HepG2 (cell line): ENCODE measurements around the gene AGRP. TPM values are rescaled to one million over a fixed set of nuclear protein-coding genes. Genes with fewer than 3 reads are reported as not detected.

Experiments used
- AKAP8 ChIP-seq: sonication (generic); formaldehyde crosslinking; IDR thresholded peaks from 2 replicates; pipeline ENCODE4 v1.5.1; 2020; ENCODE audit warnings: mild to moderate bottlenecking, missing genetic modification reagents
- ATF5 ChIP-seq: sonication (generic); formaldehyde crosslinking; IDR thresholded peaks from 2 replicates; pipeline ENCODE4 v1.4.0; 2020; ENCODE audit warnings: mild to moderate bottlenecking, low read depth, missing genetic modification reagents
- ETV5 ChIP-seq: IDR thresholded peaks from 2 replicates; pipeline ENCODE4 v1.6.1; 2018; ENCODE audit warnings: missing biosample characterization, missing genetic modification reagents, inconsistent platforms, borderline replicate concordance
- REPIN1 ChIP-seq: sonication (generic); formaldehyde crosslinking; IDR thresholded peaks from 2 replicates; pipeline ENCODE4 v1.8.0; 2022; ENCODE audit warnings: missing genetic modification reagents, low read depth, mild to moderate bottlenecking, borderline replicate concordance
- RFXAP ChIP-seq: sonication (generic); formaldehyde crosslinking; IDR thresholded peaks from 2 replicates; pipeline ENCODE4 v1.4.0; 2020; ENCODE audit warnings: missing genetic modification reagents, borderline replicate concordance
- STAT6 ChIP-seq: sonication (generic); formaldehyde crosslinking; IDR thresholded peaks from 2 replicates; pipeline ENCODE4 v1.4.0; 2020; ENCODE audit warnings: missing genetic modification reagents, mild to moderate bottlenecking, borderline replicate concordance
- U2AF1 ChIP-seq: fragments of 200-400 bp; formaldehyde crosslinking; optimal IDR thresholded peaks from 2 replicates; pipeline ENCODE3; 2017; ENCODE audit warnings: mild to moderate bottlenecking, low read depth, low read length
- ZFP91 ChIP-seq: sonication (generic); formaldehyde crosslinking; IDR thresholded peaks from 2 replicates; pipeline ENCODE4 v1.9.0; 2022; ENCODE audit warnings: missing genetic modification reagents, mild to moderate bottlenecking, borderline replicate concordance
- ZMYM2 ChIP-seq: sonication (generic); formaldehyde crosslinking; IDR thresholded peaks from 2 replicates; pipeline ENCODE4 v1.8.0; 2022; ENCODE audit warnings: mild to moderate bottlenecking, missing genetic modification reagents
- ZNF530 ChIP-seq: sonication (generic); formaldehyde crosslinking; IDR thresholded peaks from 2 replicates; pipeline ENCODE4 v1.5.0; 2020; ENCODE audit warnings: low read depth, mild to moderate bottlenecking, missing genetic modification reagents
- ZNF572 ChIP-seq: sonication (generic); formaldehyde crosslinking; IDR thresholded peaks from 2 replicates; pipeline ENCODE4 v1.5.1; 2020; ENCODE audit warnings: mild to moderate bottlenecking, missing genetic modification reagents
- ZNF737 ChIP-seq: sonication (generic); formaldehyde crosslinking; IDR thresholded peaks from 2 replicates; pipeline ENCODE4 v1.5.0; 2020; ENCODE audit warnings: missing genetic modification reagents, mild to moderate bottlenecking, borderline replicate concordance
- polyA plus RNA-seq, 8 experiments: library from polyadenylated mRNA; depleted of rRNA in 3 of 8; stranded (reverse) in 7 of 8; unstranded in 1 of 8; fragments of >200 nt; fragmentation: Illumina TruSeq in 4 of 8; extraction: Trizol in 4 of 8; gene quantifications; 2 replicates each; pipeline versions ENCODE4 v1.2.1 to v1.2.3, GENCODE V29; 2011 to 2016; ENCODE audit warnings: low read depth in 4 of 8, missing spikeins in 1 of 8, mixed read lengths in 1 of 8; ENCODE audit not compliant: insufficient read depth in 1 of 8
- total RNA-seq, 5 experiments: library from RNA; depleted of rRNA; stranded (reverse); fragments of >200 nt; fragmentation: Illumina TruSeq; extraction: Trizol; gene quantifications; 2 replicates each; pipeline ENCODE4 v1.2.3, GENCODE V29; 2016; ENCODE audit warnings: low read depth in 1 of 5
- TF ChIP-seq, protein P1 (sequence below): sonication (generic); formaldehyde crosslinking; IDR thresholded peaks from 2 replicates; pipeline ENCODE4 v1.9.0; 2021; ENCODE audit warnings: mild to moderate bottlenecking, missing genetic modification reagents
- TF ChIP-seq, protein P2 (sequence below): IDR thresholded peaks from 2 replicates; pipeline ENCODE4 v1.6.1; 2012; ENCODE audit warnings: low read depth, low read length, improper control_type of control experiment

Gene AGRP
- total and polyA plus RNA-seq, 2 of the 13 experiments (the other 11 are each of a cell fraction or from before 2014, with no cell fraction given): not detected

DNA sequence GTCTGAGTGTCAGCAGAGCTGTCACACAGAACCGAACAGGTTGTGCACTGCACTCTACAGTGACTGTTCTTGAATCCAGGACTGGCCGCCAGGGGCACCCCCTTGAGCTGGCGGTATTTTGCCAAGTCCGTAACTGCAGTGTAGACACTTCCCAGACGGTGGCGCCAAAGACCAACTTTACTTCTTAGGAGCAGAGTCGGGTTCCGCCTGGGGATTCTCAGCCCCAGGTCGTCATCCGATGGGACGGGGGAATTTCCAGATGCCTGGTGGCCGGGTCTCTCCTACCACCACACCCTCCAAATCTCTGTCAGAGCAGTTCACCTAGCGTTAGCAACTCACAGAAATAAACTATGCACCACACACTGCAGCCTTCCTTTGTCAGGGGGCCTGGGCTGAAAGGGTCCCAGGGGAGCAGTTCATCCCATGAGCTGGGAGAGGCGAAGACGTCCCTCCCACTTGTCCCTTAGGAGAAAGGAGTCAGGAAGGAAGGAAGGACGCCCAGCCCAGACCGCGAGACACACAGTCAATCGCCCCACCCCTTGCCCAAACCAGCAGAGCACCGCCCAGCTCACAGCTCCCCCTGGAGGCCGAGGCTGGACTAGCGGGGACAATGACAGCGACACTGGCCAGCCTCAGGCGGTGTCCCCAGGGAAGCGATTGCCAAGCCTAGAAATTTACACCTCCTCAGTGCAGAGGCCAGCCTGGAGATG is 37.9 kb upstream of the AGRP start (continued):
- TF ChIP-seq, protein P1, sequence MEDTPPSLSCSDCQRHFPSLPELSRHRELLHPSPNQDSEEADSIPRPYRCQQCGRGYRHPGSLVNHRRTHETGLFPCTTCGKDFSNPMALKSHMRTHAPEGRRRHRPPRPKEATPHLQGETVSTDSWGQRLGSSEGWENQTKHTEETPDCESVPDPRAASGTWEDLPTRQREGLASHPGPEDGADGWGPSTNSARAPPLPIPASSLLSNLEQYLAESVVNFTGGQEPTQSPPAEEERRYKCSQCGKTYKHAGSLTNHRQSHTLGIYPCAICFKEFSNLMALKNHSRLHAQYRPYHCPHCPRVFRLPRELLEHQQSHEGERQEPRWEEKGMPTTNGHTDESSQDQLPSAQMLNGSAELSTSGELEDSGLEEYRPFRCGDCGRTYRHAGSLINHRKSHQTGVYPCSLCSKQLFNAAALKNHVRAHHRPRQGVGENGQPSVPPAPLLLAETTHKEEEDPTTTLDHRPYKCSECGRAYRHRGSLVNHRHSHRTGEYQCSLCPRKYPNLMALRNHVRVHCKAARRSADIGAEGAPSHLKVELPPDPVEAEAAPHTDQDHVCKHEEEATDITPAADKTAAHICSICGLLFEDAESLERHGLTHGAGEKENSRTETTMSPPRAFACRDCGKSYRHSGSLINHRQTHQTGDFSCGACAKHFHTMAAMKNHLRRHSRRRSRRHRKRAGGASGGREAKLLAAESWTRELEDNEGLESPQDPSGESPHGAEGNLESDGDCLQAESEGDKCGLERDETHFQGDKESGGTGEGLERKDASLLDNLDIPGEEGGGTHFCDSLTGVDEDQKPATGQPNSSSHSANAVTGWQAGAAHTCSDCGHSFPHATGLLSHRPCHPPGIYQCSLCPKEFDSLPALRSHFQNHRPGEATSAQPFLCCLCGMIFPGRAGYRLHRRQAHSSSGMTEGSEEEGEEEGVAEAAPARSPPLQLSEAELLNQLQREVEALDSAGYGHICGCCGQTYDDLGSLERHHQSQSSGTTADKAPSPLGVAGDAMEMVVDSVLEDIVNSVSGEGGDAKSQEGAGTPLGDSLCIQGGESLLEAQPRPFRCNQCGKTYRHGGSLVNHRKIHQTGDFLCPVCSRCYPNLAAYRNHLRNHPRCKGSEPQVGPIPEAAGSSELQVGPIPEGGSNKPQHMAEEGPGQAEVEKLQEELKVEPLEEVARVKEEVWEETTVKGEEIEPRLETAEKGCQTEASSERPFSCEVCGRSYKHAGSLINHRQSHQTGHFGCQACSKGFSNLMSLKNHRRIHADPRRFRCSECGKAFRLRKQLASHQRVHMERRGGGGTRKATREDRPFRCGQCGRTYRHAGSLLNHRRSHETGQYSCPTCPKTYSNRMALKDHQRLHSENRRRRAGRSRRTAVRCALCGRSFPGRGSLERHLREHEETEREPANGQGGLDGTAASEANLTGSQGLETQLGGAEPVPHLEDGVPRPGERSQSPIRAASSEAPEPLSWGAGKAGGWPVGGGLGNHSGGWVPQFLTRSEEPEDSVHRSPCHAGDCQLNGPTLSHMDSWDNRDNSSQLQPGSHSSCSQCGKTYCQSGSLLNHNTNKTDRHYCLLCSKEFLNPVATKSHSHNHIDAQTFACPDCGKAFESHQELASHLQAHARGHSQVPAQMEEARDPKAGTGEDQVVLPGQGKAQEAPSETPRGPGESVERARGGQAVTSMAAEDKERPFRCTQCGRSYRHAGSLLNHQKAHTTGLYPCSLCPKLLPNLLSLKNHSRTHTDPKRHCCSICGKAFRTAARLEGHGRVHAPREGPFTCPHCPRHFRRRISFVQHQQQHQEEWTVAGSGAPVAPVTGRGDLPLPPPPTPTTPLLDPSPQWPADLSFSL (CRISPR knock-in tag): no peak; the same call in 1 of the 2 replicates
- TF ChIP-seq ZMYM2 (CRISPR knock-in tag) (no peak), STAT6 (CRISPR knock-in tag) (no peak), ZNF572 (CRISPR knock-in tag) (no peak; the same call in 1 of the 2 replicates), RFXAP (CRISPR knock-in tag) (peak; percentile 74; the same call in 1 of the 2 replicates), REPIN1 (CRISPR knock-in tag) (peak; percentile 82; the same call in 1 of the 2 replicates), AKAP8 (CRISPR knock-in tag) (peak; percentile 65; the same call in 1 of the 2 replicates), U2AF1 (no peak), ZFP91 (CRISPR knock-in tag) (peak; percentile 87), ZNF530 (CRISPR knock-in tag) (no peak), ATF5 (CRISPR knock-in tag) (0 out of 2 replicates have a peak, but pooled peaks have one; percentile 44), ZNF737 (CRISPR knock-in tag) (no peak; the same call in 1 of the 2 replicates), ETV5 (CRISPR knock-in tag) (peak; percentile 30; the same call in 1 of the 2 replicates)
- TF ChIP-seq, protein P2, sequence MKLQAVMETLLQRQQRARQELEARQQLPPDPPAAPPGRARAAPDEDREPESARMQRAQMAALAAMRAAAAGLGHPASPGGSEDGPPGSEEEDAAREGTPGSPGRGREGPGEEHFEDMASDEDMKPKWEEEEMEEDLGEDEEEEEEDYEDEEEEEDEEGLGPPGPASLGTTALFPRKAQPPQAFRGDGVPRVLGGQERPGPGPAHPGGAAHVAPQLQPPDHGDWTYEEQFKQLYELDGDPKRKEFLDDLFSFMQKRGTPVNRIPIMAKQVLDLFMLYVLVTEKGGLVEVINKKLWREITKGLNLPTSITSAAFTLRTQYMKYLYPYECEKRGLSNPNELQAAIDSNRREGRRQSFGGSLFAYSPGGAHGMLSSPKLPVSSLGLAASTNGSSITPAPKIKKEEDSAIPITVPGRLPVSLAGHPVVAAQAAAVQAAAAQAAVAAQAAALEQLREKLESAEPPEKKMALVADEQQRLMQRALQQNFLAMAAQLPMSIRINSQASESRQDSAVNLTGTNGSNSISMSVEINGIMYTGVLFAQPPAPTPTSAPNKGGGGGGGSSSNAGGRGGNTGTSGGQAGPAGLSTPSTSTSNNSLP: no peak
